HG03521 (cell line): ENCODE results near the gene METRNL.
"Not testable (repeated sequence)": the region's sequence is repeated elsewhere in the genome, so short reads cannot be mapped to it uniquely, and the experiment has no call there.

Experiments used
- ATAC-seq: cut with Tn5 transposase; IDR thresholded peaks from one replicate; pipeline ENCODE4 v1.9.1; 2021; ENCODE audit warnings: mild to moderate bottlenecking, moderate library complexity; ENCODE audit not compliant: unreplicated experiment

Gene METRNL

DNA sequence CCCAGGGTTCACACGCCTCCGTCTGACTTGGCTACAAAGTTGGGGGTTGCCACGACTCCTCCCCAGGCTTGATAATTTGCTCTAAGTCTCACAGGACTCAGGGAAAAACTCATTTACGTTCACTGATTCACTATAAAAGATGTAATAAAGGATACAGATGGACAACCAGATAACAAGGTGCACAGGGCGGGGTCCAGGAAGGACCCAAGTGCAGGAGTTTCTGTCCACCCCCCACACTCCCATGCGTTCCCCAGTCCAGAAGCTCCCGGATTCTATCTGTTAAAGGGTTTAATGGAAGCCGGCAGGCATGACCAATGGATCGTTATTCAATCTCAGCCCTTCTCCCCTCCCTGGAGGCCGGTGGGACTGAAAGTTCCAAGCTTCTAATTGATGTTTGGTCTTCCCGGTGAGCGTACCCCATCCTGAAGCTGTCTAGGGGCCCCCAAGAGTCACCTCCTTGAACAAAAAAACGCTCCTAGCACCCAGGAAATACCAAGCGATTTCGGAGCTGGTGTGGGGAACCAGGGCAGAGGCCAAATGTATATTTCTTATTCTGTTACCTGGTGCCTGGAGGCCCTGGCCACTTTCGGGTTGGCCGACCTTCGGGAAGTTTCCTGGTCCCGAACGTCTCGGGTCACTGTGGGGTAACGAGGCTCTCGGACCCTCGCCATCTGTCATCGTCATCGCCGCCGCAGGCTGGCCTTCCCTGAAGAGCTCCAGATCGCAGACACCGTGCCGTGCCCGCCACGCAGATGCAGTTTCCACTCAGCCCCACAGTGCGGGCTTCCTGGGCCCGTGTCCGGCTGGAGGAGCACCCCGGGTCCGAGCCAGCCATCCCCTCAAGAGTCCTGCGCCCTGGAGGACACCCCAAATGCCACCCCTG is 13.5 kb upstream of the METRNL start:
- no peak for ATAC-seq

DNA sequence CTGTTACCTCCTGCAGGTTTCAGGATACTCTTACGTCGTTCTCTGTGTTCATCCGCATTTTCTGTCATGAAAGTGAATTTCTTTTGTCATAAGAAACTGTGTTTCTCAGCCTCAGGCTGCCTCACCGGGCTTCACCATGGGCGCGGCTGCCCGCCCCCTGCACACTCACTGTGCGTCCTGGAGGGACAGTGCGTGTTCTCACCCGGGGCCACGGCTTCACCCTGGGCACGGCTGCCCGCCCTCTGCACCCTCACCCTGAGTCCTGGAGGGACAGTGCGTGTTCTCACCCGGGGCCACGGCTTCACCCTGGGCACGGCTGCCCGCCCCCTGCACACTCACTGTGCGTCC is 12.9 kb upstream of the METRNL start:
- ATAC-seq = not testable (repeated sequence)

DNA sequence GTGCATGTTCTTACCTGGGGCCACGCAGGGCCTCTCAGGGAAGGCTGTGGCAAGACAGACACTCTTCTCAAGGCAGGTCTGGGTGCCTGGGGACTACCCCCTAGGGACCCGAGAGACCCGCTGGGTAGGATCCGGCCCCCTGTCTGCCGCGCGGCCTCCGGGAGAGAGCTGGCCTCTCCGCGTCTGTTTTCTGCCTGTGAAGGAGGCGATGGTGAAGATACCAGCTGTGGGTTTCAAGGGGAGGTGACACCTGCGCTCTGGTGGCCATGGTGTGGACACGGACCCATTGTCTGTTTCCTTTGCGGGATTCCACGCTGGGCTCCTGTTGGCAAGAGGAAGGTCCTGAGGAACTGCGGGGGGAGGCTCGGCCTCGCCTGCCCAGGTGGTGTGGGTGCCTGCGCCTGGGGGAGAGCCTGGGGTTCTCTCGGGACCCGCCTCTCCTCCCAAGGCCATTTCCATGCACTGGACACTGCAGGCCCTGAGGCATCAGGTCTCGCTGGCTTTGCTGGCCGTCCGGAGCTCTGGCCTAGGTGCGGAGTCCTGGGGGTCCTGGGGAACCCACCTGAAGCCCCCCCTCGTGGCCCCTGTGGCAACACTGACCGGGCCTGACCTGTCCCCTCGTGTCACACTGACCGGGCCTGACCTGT is 12.2 kb upstream of the METRNL start:
- ATAC-seq = no peak

DNA sequence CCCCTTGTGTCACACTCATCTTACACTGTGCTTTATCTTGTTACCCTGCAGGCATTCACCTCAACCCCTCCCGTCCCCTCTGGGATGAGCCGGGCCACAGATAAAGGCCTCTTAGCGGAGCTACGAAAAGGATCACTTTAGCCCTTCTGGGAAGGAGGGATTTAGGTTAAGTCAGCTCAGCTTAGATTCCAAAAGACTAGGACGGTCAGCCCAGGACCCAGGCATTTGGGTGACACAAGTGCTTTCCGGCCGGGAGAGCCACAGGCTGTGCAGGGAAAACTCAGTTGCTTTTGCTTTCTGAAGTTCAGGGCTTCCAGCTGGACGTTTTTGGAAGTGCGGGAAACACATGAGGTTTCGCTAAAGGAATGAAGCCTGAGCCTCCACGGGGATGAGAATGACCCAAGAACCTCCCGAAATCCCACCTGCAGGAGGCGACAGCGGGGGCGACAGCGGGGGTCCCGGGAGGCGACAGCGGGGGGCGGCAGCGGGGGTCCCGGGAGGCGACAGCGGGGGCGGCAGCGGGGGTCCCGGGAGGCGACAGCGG is 11.6 kb upstream of the METRNL start:
- no peak for ATAC-seq

DNA sequence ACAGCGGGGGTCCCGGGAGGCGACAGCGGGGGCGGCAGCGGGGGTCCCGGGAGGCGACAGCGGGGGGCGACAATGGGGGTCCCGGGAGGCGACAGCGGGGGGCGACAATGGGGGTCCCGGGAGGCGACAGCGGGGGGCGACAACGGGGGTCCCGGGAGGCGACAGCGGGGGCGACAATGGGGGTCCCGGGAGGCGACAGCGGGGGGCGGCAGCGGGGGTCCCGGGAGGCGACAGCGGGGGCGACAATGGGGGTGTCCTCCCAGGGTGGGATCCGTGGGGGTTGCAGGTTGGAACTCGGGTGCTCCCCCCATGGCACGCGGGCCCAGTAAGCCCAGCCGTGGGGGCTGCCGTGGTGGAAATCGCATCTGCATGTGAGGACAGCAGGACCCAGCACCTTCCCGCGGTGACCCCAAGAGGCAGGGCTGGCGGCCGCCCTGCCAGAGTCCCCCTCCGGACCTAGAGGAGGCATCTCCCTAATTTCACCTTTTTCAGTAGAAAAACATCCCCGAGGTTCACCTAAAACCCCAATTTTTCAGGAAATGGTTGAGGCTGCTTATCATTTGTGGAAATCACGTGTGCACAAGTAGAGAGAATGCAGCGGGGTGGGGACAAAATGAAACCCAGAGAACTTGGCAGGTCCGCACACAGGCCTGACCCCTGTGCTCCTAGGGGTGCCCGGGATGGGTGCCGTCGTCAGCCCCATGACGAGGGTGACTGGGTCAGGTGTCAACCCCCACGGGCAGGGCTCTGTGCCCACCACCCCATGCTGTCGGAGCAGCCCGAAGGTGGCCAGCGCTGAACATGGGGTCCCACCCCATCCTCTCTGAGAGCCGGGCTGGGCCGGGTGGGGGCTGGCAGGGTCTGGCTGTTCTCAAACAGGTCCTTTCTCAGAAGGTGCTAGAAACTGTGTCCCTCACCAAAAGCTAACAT is 10.5 kb upstream of the METRNL start:
- ATAC-seq = no peak

DNA sequence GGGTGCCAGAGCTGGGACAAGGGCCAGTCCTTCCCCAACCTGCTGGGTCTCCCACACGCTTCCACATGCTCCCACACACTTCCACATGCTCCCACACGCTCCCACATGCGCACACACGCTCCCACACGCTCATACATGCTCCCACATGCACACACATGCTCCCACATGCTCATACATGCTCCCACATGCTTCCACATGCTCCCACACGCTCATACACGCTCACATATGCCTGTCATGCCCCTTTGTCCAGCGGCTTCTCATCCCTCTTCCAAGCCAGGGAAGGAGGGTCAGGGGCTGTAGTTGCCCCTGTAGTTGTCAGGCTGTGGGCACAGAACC is 9.9 kb upstream of the METRNL start:
- ATAC-seq = no peak

DNA sequence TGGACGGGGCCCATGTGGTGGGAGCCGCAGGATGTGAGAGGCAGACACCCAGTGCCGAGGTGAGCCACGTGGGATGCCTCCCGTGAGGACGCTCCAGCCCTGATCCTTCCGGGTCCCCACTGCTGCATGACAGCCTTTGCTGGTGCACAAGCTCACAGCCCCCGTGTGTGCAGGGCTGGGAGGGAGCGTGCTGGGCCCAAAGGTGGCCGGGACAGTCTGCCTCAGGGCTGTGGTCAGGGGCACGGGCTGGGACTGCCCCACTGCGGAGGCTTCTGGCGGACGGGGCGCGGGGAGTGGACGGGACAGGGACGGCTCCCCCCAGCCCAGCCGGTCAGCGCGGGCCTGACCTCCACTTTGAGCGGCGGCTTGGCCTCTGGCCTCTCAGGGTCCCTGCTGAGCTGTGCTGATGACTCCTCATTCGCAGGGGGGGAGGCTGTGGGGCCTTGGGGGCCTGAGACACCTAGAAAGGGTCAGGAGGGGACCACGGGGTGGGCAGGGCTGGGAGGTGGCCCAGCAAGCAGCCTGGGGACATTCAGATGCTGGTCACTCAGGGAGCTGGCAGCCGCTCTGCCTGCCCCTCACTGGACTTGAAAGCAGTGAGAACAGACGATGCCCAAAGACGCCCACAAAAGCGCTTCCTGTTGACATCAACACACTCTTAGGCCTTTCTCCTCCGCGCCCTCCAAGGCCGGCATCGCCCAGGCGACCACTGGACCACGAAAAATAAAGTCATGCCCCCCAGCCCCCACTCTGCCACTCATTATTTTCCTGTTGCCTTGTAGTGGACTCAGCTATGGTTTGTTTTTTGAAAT is 9.3 kb upstream of the METRNL start:
- no peak for ATAC-seq

DNA sequence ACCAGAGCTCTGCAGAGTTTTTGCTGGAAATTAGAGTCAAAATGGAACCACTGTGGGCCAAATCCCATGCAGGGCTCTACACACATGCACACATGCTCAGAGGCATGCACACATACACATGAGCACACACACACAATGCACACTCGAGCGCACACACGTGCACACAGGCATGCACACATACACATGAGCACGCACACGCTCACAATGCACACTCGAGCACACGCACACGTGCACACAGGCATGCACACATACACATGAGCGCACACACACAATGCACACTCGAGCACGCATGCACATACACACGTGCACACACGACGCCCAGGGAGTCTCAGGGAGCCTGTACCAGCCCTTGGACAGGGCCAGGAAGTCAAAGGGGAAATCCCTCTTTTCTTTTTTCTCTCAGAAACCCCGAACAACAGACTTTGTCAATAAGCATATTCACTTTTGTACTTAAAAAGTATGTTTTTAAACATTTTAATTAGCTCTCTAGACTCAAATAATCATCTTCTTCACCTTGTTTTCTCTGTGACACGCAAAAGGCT is 8.5 kb upstream of the METRNL start:
- ATAC-seq = no peak

DNA sequence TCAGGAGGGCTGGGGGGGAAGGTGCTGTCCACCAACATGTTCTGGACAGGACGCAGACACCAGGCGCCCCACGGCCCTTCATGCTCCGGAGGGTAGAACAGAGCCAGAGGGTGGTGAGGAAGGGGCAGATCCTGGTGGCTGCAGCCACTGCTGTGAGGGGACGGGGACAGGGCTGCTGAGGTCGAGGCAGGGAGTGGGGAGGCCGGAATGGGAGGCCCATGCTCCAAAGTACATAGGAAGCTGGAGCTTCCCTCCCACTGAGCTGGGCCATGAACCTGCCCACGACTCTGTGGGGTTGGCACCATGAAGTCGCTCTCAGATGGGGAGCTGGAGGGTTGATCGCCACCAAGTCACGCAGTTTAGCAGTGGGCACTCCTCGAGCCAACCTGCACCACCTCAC is 8.0 kb upstream of the METRNL start:
- ATAC-seq = no peak

DNA sequence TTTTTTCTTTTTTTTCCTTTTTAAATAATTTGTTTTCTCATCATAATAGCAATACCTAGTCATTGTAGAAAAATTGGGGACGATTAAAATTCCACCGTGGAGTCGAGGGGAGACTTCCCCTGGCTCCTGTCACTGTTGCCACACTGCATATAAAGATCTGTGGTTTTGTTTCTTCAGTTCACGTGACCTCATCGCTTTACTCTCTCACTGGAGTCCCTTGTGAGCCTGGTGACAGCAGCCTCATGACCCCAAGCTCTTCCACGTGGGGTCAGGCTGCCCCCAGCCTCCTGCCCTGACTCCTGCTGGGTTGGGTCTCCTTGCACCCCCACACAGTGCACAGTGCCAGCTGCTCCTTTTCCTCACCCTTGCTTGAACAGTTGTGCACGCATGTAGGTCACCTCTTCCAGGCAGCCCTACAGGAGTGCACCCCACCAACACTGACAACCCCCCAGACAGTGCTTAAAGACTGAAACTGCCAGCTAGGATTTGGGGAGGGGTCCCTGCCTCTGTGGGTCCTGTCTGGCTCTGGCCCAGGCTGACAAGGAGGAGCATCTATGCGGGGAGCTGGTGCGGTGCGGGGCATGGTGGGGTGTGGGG is 7.3 kb upstream of the METRNL start:
- ATAC-seq = no peak

DNA sequence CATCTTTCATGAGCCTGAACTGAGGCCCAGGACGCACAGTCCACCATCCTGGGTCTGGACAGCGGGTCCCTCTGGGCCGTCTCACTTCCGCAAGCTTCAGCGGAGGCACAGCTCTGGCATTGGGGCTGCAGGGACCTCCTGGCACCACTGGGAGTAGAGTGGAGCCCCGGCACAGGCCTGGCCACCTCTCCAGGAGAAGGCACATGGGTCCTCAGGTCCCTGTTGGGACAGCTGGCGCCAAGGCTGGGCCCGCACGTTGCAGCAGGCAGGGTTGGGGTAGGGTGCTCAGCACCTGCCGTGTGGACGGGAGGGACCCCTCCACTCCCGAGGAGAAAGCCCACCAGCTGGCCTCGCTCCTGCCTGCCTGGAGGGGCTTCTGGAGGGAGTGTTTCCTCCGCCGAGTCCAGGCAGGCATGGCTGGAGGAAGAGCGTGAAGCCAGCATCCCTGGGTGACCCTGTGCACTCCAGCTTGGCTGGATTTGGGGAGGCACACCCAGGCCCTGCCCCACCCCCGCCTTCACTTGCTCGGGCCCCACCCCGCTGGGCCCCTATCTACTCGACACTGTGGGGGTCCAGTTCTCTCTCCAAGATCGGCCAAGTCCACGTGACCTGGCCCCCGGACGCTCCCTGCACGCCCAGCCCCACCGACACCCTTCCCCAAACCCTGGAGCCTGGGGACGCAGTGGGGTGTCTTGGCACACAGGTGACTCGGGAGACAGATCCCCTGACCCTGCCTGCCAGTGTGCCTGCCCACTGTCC is 6.6 kb upstream of the METRNL start:
- no peak for ATAC-seq

DNA sequence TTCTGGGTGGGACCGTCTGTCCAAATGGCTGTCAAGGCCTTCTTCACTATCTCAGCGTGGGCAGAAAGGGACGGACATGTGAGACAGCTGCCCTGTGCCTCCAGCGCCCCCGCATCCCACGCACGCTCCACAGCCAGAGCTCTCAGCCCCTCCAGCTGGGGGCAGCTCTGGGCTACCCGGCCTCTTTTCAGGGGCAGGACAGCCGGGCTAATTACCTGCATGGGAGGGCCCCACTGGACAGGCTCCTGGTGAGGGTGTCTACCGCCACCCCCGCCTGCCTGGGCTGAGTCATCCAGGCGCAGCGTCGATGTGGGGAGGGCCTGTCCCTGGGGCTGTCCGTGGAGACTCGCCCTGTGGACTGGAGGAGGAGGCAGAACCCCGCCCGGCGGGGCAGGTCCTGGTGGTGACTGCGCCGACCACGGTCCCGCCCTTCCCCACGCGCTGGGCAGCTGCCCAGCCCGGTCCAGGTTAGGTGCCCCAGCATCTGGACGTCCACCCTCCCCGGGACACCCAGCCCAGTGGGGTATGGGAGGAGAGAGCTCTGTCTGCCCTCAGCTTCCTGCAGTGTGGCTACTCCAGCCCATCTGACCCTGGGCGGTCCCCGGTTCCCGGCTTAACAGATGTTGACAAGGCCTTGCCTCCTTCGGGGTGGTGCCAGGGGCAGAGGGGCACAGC is 5.9 kb upstream of the METRNL start:
- no peak for ATAC-seq

DNA sequence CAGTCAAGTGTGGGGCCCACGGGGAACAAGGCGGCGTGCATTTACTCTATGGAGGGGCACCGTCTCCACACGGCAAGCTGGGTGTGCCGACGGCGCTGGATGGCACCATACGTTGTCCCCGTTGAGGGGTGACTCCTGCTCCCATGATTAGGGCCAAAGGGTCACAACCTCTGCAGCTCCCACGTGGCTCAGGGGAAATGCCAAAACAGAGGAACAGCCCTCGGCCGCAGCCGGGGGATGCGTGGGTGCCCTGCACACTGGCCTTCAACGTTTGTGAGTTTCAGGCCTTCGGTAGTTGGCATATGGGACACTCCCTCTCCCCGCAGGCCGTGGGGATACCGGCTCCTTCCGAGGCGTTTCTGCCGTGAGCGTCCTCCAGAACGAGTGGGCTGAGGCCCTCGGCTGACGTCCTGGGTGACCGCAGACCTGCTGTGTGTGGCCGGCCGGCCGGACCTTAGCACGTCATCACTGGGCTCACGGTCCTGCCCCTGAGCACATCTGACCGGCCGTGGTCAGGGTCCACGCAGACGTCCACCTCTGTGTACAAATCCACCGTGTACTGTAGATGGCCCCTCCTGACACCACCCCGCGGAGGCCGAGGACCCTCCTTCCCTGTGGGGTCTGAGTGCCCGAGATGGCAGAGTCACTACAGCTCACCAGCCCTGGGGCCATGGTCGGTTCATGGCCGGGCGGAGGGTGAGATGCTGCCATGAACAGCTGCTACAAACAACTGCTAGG is 4.8 kb upstream of the METRNL start:
- ATAC-seq = no peak

DNA sequence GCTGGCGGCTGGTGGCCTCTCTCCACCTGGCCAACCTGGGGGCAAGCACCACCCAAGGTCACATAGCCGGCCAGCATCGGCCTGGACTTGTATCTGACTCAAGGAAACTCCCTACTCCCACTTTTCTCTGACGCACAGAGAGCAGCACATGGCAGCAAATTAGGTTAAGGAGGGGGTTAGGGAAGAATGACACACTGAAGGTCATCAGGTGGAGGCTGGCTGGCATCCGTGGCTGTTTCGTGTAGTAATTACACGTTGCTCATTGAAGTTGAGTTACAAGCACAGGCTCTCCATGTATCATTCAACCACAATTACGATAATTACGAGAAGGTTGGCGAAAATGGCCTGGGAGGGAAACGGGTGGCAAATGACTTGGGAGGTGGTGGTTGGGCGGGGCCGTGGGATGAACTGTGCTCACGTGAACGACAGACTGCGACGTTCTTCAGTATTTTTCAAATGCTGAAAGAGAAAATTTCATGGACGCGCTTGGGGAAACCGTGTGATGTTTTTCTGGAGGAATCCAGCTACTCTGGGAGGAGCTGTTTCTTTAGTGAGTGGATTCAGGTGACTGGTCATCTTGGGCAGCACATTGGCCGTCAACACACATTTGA is 4.0 kb upstream of the METRNL start:
- ATAC-seq = no peak

DNA sequence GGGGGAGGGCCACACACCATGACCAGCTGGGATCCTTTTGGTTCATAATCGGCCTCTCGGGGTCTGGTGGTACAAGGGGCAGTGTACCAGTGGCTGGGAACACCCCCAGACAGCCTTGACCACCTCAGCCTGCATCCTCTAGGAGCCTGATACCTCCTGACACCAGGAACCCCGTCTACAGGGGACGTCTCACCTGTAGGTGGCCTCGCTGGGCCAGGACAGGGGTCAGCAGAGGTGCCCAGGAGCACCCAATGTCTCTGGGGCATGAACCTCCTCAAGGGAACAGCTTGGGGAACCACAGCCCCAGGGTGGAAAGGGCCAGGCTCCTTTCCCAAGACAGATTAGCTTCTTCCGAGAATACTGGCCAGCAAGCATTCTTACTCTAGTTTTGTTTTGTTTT is 2.5 kb upstream of the METRNL start:
- no peak for ATAC-seq

DNA sequence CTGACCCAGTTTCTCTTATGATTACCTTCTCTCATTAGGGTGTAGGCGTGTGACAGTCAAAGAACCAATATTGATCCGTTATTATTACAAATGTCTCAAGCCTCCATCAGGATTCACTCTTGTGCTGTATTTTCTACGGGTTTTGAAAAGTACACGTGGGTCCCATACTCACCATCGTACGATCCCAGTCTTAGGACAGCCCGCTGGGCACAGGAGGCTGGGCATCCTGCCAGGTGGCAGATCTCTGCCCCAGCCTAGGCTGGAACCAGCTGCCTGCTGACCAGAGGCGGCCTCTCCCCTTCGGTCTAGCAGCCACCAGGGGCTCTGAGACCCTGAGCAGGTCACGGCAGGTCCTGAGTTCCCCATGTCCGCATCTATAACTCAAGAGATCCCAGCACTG is 2.0 kb upstream of the METRNL start:
- ATAC-seq = no peak

DNA sequence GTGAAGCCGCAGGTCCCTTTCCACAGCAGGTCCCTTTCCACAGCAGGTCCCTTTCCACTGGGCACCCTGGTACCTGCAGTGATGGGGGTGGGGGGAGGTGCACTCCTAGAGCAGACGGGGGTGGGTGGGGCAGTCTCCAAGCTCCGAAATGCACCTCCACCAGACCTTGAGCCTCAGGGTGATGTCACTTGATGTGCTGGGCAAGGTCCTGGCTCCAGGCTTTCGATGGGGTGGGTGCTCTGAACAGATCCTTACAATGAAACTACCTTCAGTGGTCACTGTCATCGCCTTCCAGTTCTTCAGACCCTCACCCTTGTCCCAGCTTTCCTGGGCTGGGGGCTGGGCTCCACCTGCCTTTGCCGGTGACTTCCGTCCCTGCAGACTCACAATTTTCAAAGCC is 1.5 kb upstream of the METRNL start:
- ATAC-seq = no peak
